Activated CD8-positive, alpha-beta T cell treated with anti-CD3 and anti-CD28 coated beads, Interleukin-2, amount 10 ng/mL, durations not matched to agents 7 days and 5 days (primary cell): Measurements from ENCODE around the gene CTDP1. TPM values are rescaled to one million over a fixed set of nuclear protein-coding genes. Genes with fewer than 3 reads are reported as not detected.
A peak's percentile ranks its signal among the peaks of the same experiment; 100 is the strongest.

ENCODE experiments used
- ATAC-seq: fragments of 150-1000 bp; cut with Tn5 transposase; one replicate; pipeline ENCODE4 v1.10.0; 2021; ENCODE audit warnings: moderate library complexity
- CTCF ChIA-PET: fragments of 350-600 bp; sonication (Branson Sonifier 250); formaldehyde crosslinking; loops from one replicate; lab custom pipeline; 2021; ENCODE audit warnings: antibody characterized with exemption; lab: Charles Lee
- POLR2A ChIA-PET: fragments of 350-600 bp; sonication (Branson Sonifier 250); formaldehyde crosslinking; loops from one replicate; lab custom pipeline; 2021; ENCODE audit warnings: antibody characterized with exemption; lab: Charles Lee
- DNase-seq: peaks from one replicate; pipeline ENCODE4 v3.0.0-alpha.2; 2020
- H3K27ac Mint-ChIP-seq: one replicate; pipeline ENCODE4 v1.8.0; 2021; ENCODE audit warnings: mild to moderate bottlenecking, mixed read lengths
- H3K27me3 Mint-ChIP-seq: one replicate; pipeline ENCODE4 v1.8.0; 2021; ENCODE audit warnings: low read depth, mixed read lengths
- H3K36me3 Mint-ChIP-seq: one replicate; pipeline ENCODE4 v1.8.0; 2021; ENCODE audit warnings: low read depth, mixed read lengths
- H3K4me1 Mint-ChIP-seq: one replicate; pipeline ENCODE4 v1.8.0; 2021; ENCODE audit warnings: low read depth, mixed read lengths
- H3K4me3 Mint-ChIP-seq: one replicate; pipeline ENCODE4 v1.8.0; 2021; ENCODE audit warnings: mild to moderate bottlenecking, mixed read lengths
- H3K9me3 Mint-ChIP-seq: one replicate; pipeline ENCODE4 v1.8.0; 2022; ENCODE audit warnings: mixed read lengths; ENCODE audit not compliant: insufficient read depth
- total RNA-seq, 2 experiments: library from RNA; stranded (reverse); gene quantifications; one replicate each; pipeline ENCODE4 v1.2.3, GENCODE V29; 2021

Gene CTDP1
- 10 to 100 TPM; 35.5 to 36.8 TPM for total RNA-seq

- ChIA-PET CTCF (no interaction called here), POLR2A (interaction anchor here (0.7 kb wide), 2 partner anchors 16 to 429 kb away, joined by 3 read pairs; partner anchors contain the start of gene ADNP2)
- Mint-ChIP-seq H3K4me3 (peak within 1 kb of the TSS; percentile 89), H3K27me3 (no peaks in the 10 kb centered on the region), H3K9me3 (no peaks in the 10 kb centered on the region), H3K4me1 (peaks cover 59% of the 10 kb centered on the region), H3K36me3 (peaks cover 44% of the 10 kb centered on the region), H3K27ac (peak within 1 kb of the TSS; percentile 99)
- peak; percentile 59 for ATAC-seq
- peak; percentile 92 for DNase-seq
These were observed at the start of gene CTDP1 for GRCh38 chr18:79679552-79680099. Gene CTDP1, plus strand, starts transcription at chr18:79679803. Its CDS starts 145 bp downstream, at chr18:79679948.

- H3K4me3 Mint-ChIP-seq, result no peak overlapping the region
- H3K4me1 Mint-ChIP-seq, result peaks cover 10% of the 10 kb centered on the region
- ATAC-seq (no peak), DNase-seq (no peak)
- ChIA-PET CTCF (no interaction called here), POLR2A (no interaction called here)
- H3K9me3 Mint-ChIP-seq, result peaks cover 12% of the 10 kb centered on the region
- peaks cover 2% of the 10 kb centered on the region for H3K27me3 Mint-ChIP-seq
- H3K27ac Mint-ChIP-seq, result no peak overlapping the region
- H3K36me3 Mint-ChIP-seq, result no peaks in the 10 kb centered on the region
These were observed 49.1 kb upstream of the CTDP1 start for GRCh38 chr18:79630281-79631095.

GRCh38 chr18:79631096-79631507 is 48.5 kb upstream of the CTDP1 start:
- no peak for ATAC-seq
- Mint-ChIP-seq H3K4me3 (no peak overlapping the region), H3K27me3 (no peaks in the 10 kb centered on the region), H3K36me3 (no peaks in the 10 kb centered on the region), H3K4me1 (peaks cover 10% of the 10 kb centered on the region), H3K27ac (no peak overlapping the region), H3K9me3 (peaks cover 12% of the 10 kb centered on the region)
- no peak for DNase-seq
- CTCF ChIA-PET, result no interaction called here
- POLR2A ChIA-PET, result no interaction called here

- H3K36me3 Mint-ChIP-seq, result no peaks in the 10 kb centered on the region
- H3K4me3 Mint-ChIP-seq, result no peak overlapping the region
- H3K27ac Mint-ChIP-seq, result no peak overlapping the region
- peaks cover 10% of the 10 kb centered on the region for H3K4me1 Mint-ChIP-seq
- ATAC-seq (peak; percentile 51), DNase-seq (no peak)
- ChIA-PET POLR2A (no interaction called here), CTCF (no interaction called here)
- H3K9me3 Mint-ChIP-seq, result peaks cover 12% of the 10 kb centered on the region
- H3K27me3 Mint-ChIP-seq, result peaks cover under 1% of the 10 kb centered on the region
These were observed 47.7 kb upstream of the CTDP1 start for GRCh38 chr18:79631761-79632446.

GRCh38 chr18:79632765-79633164 is 46.8 kb upstream of the CTDP1 start:
- POLR2A ChIA-PET, result no interaction called here
- no peak for ATAC-seq
- peaks cover 4% of the 10 kb centered on the region for H3K27me3 Mint-ChIP-seq

GRCh38 chr18:79634186-79634585 is 45.4 kb upstream of the CTDP1 start:
- H3K27ac Mint-ChIP-seq, result no peak overlapping the region
- H3K27me3 Mint-ChIP-seq, result peaks cover 4% of the 10 kb centered on the region
- ATAC-seq (no peak), DNase-seq (no peak)
- H3K36me3 Mint-ChIP-seq, result no peaks in the 10 kb centered on the region
- CTCF ChIA-PET, result no interaction called here
- peaks cover 12% of the 10 kb centered on the region for H3K9me3 Mint-ChIP-seq
- no peak overlapping the region for H3K4me3 Mint-ChIP-seq
- H3K4me1 Mint-ChIP-seq, result peaks cover 10% of the 10 kb centered on the region
- POLR2A ChIA-PET, result no interaction called here

More at GRCh38 chr18:79632765-79633164, 46.8 kb upstream of the CTDP1 start:
- Mint-ChIP-seq H3K4me3 (no peak overlapping the region), H3K9me3 (peaks cover 12% of the 10 kb centered on the region), H3K27ac (no peak overlapping the region), H3K4me1 (peaks cover 10% of the 10 kb centered on the region), H3K36me3 (no peaks in the 10 kb centered on the region)
- DNase-seq, result no peak
- CTCF ChIA-PET, result no interaction called here

- H3K4me3 Mint-ChIP-seq, result no peak overlapping the region
- no peak for ATAC-seq
- no peak for DNase-seq
- POLR2A ChIA-PET, result no interaction called here
- H3K27ac Mint-ChIP-seq, result no peak overlapping the region
- CTCF ChIA-PET, result no interaction called here
- no peaks in the 10 kb centered on the region for H3K36me3 Mint-ChIP-seq
- peaks cover 10% of the 10 kb centered on the region for H3K4me1 Mint-ChIP-seq
- H3K9me3 Mint-ChIP-seq, result peaks cover 12% of the 10 kb centered on the region
- peaks cover 4% of the 10 kb centered on the region for H3K27me3 Mint-ChIP-seq
These were observed 44.8 kb upstream of the CTDP1 start for GRCh38 chr18:79634593-79635426.

- Mint-ChIP-seq H3K27ac (no peak overlapping the region), H3K4me3 (no peak overlapping the region), H3K9me3 (peaks cover 12% of the 10 kb centered on the region), H3K4me1 (peaks cover 10% of the 10 kb centered on the region), H3K27me3 (peaks cover 4% of the 10 kb centered on the region), H3K36me3 (no peaks in the 10 kb centered on the region)
- ChIA-PET CTCF (no interaction called here), POLR2A (no interaction called here)
- ATAC-seq (no peak), DNase-seq (no peak)
These were observed 44.2 kb upstream of the CTDP1 start for GRCh38 chr18:79635427-79635726.

GRCh38 chr18:79637181-79637920 is 42.3 kb upstream of the CTDP1 start:
- H3K4me3 Mint-ChIP-seq, result no peak overlapping the region
- ATAC-seq, result no peak
- H3K4me1 Mint-ChIP-seq, result no peaks in the 10 kb centered on the region
- peaks cover 4% of the 10 kb centered on the region for H3K27me3 Mint-ChIP-seq
- DNase-seq, result no peak
- ChIA-PET POLR2A (interaction anchor here (0.5 kb wide), 1 partner anchor 259 kb away, joined by 3 read pairs; no protein-coding TSS in a partner anchor), CTCF (no interaction called here)
- no peaks in the 10 kb centered on the region for H3K36me3 Mint-ChIP-seq
- H3K27ac Mint-ChIP-seq, result no peak overlapping the region
- peaks cover 12% of the 10 kb centered on the region for H3K9me3 Mint-ChIP-seq

GRCh38 chr18:79637921-79638909 is 41.4 kb upstream of the CTDP1 start:
- H3K27ac Mint-ChIP-seq, result no peak overlapping the region
- POLR2A ChIA-PET, result no interaction called here
- no peak overlapping the region for H3K4me3 Mint-ChIP-seq
- H3K27me3 Mint-ChIP-seq, result peaks cover 4% of the 10 kb centered on the region
- DNase-seq, result no peak
- H3K9me3 Mint-ChIP-seq, result peaks cover 11% of the 10 kb centered on the region
- no peaks in the 10 kb centered on the region for H3K36me3 Mint-ChIP-seq
- ATAC-seq, result no peak
- CTCF ChIA-PET, result no interaction called here
- peaks cover 3% of the 10 kb centered on the region for H3K4me1 Mint-ChIP-seq
